GM12878 (cell line): Measurements from ENCODE around the gene CHL1. TPM values are rescaled to one million over a fixed set of nuclear protein-coding genes. Genes with fewer than 3 reads are reported as not detected.

Experiments used
- ATAC-seq: fragments of 200-7000 bp; cut with Tn5 transposase; 3 replicates; pipeline ENCODE4 v1.9.1; 2020; ENCODE audit warnings: mild to moderate bottlenecking, moderate library complexity
- BruUV-seq: library from RNA; stranded (reverse); fragments of 400-500 nt; replicated peaks from 2 replicates; lab custom pipeline; 2021; lab: Mats Ljungman, UMichigan
- CTCF ChIA-PET: fragments of 300-600 bp; sonication (Branson Sonifier 250); formaldehyde crosslinking; extraction: SDS; loops from one replicate; lab custom pipeline; 2021; ENCODE audit warnings: inconsistent platforms; lab: Yijun Ruan, JAX
- POLR2A ChIA-PET: fragments of 350-600 bp; formaldehyde crosslinking; extraction: SDS; loops from one replicate; lab custom pipeline; 2021; ENCODE audit warnings: inconsistent platforms; lab: Charles Lee
- RAD21 ChIA-PET: fragments of 300-600 bp; sonication (Branson Sonifier 250); formaldehyde crosslinking; loops from one replicate; lab custom pipeline; 2023; ENCODE audit warnings: antibody characterized with exemption; ENCODE audit not compliant: unreplicated experiment; lab: Charles Lee
- SMC1A ChIA-PET: fragments of 300-600 bp; sonication (Branson Sonifier 250); formaldehyde crosslinking; loops from one replicate; lab custom pipeline; 2023; ENCODE audit not compliant: unreplicated experiment, uncharacterized antibody; lab: Charles Lee
- DNase-seq: peaks from one replicate; pipeline ENCODE4 v3.0.0-alpha.2; 2011; ENCODE audit warnings: low read depth, low spot score
- FAIRE-seq: peaks from 3 replicates; lab custom pipeline; 2011; peaks lifted over from hg19 to GRCh38; lab: Jason Lieb, UNC
- H2AFZ ChIP-seq: 2 replicates; pipeline ENCODE4 v1.6.0; 2011; ENCODE audit warnings: low read depth, low read length, control low read depth; ENCODE audit not compliant: control insufficient read depth
- H3K27ac ChIP-seq: 2 replicates; pipeline ENCODE4 v1.5.1; 2011; ENCODE audit warnings: control low read depth; ENCODE audit not compliant: control insufficient read depth, insufficient read depth
- H3K27me3 ChIP-seq, 2 experiments: replicated peaks in 1 of 2; 2 replicates each; pipeline versions ENCODE4 v1.6.0 to v1.6.1; 2011; ENCODE audit warnings: low read length in 1 of 2; ENCODE audit not compliant: control insufficient read depth in 2 of 2, insufficient read depth in 2 of 2
- H3K36me3 ChIP-seq, 2 experiments: 2 replicates each; pipeline ENCODE4 v1.5.1; 2011; ENCODE audit warnings: low read length in 1 of 2; ENCODE audit not compliant: control insufficient read depth in 2 of 2, insufficient read depth in 2 of 2
- H3K4me1 ChIP-seq: 2 replicates; pipeline ENCODE4 v1.6.1; 2011; ENCODE audit warnings: mild to moderate bottlenecking, low read length, moderate library complexity, mixed read lengths; ENCODE audit not compliant: control insufficient read depth, insufficient read depth
- H3K4me2 ChIP-seq: 2 replicates; pipeline ENCODE4 v1.6.0; 2011; ENCODE audit warnings: control low read depth; ENCODE audit not compliant: control insufficient read depth, insufficient read depth
- H3K4me3 ChIP-seq: fragments of 200-600 bp; sonication (generic); 2 replicates; pipeline ENCODE4 v1.5.1; 2016
- H3K79me2 ChIP-seq: 2 replicates; pipeline ENCODE4 v1.6.0; 2011; ENCODE audit warnings: low read length; ENCODE audit not compliant: control insufficient read depth, insufficient read depth
- H3K9ac ChIP-seq: 2 replicates; pipeline ENCODE4 v1.8.0; 2011; ENCODE audit warnings: low read length, control low read depth, mixed read lengths; ENCODE audit not compliant: control insufficient read depth, insufficient read depth
- H3K9me3 ChIP-seq: replicated peaks from 3 replicates; pipeline ENCODE4 v1.5.1; 2011; ENCODE audit warnings: mild to moderate bottlenecking, low read length; ENCODE audit not compliant: control insufficient read depth, insufficient read depth
- H4K20me1 ChIP-seq: 2 replicates; pipeline ENCODE4 v1.6.0; 2011; ENCODE audit not compliant: control insufficient read depth, insufficient read depth
- ETV6 ChIP-seq, 2 experiments: fragments of 450-650 bp in 1 of 2; IDR thresholded peaks in 1 of 2; conservative IDR thresholded peaks in 1 of 2; 2 replicates each; pipeline ENCODE4 v1.6.1; 2014; ENCODE audit warnings: antibody characterized with exemption in 1 of 2, borderline replicate concordance in 1 of 2, low read depth in 1 of 2, mild to moderate bottlenecking in 1 of 2, moderate library complexity in 1 of 2
- FOXK2 ChIP-seq: fragments of 450-650 bp; IDR thresholded peaks from 2 replicates; pipeline ENCODE4 v1.6.1; 2017; ENCODE audit warnings: mild to moderate bottlenecking, moderate library complexity
- LARP7 ChIP-seq: fragments of 450-650 bp; IDR thresholded peaks from 2 replicates; pipeline ENCODE4 v1.6.1; 2017; ENCODE audit warnings: mild to moderate bottlenecking
- MEF2B ChIP-seq: fragments of 450-650 bp; IDR thresholded peaks from 2 replicates; pipeline ENCODE4 v1.6.1; 2018; ENCODE audit warnings: mild to moderate bottlenecking, moderate library complexity; ENCODE audit not compliant: partially characterized antibody, poor library complexity, severe bottlenecking
- NFYB ChIP-seq: IDR thresholded peaks from 2 replicates; pipeline ENCODE4 v1.6.1; 2011; ENCODE audit warnings: low read depth, mild to moderate bottlenecking, low read length, improper control_type of control experiment, moderate library complexity; ENCODE audit not compliant: insufficient read depth
- PBX3 ChIP-seq: IDR thresholded peaks from 2 replicates; pipeline ENCODE4 v1.6.1; 2011; ENCODE audit warnings: mild to moderate bottlenecking, low read depth, low read length, moderate library complexity; ENCODE audit not compliant: insufficient replicate concordance
- RFX5 ChIP-seq: IDR thresholded peaks from 2 replicates; pipeline ENCODE4 v1.6.1; 2011; ENCODE audit warnings: low read depth, low read length, improper control_type of control experiment
- SREBF1 ChIP-seq: IDR thresholded peaks from 2 replicates; pipeline ENCODE4 v1.6.1; 2012; ENCODE audit warnings: mild to moderate bottlenecking, low read length
- TBL1XR1 ChIP-seq: IDR thresholded peaks from 2 replicates; pipeline ENCODE4 v1.6.1; 2012; ENCODE audit warnings: low read depth, low read length, improper control_type of control experiment
- ZZZ3 ChIP-seq: IDR thresholded peaks from 2 replicates; pipeline ENCODE4 v1.6.1; 2011; ENCODE audit warnings: low read depth; ENCODE audit not compliant: control insufficient read depth, insufficient read length
- WGBS: methylation state at CpG from one replicate; pipeline ENCODE4 v1.1.6; 2016; ENCODE audit warnings: low lambda C conversion rate; ENCODE audit not compliant: insufficient replicate concordance, insufficient coverage; ENCODE audit errors: missing lambda C conversion rate; 5-methylcytosine and 5-hydroxymethylcytosine counted together
- in situ Hi-C: fragments of 300-500 bp; cut with MboI; formaldehyde crosslinking; loops from 9 replicates; pipeline ENCODE4 v1.14.3; 2018; ENCODE audit warnings: mixed read lengths
- intact Hi-C: fragments of 100-400 bp; cut with micrococcal nuclease; formaldehyde crosslinking; loops from one replicate; pipeline ENCODE4 v1.14.2; 2022; ENCODE audit not compliant: unreplicated experiment
- polyA plus RNA-seq, 11 experiments: library from polyadenylated mRNA; depleted of rRNA in 4 of 11; unstranded in 6 of 11; stranded (reverse) in 5 of 11; fragments of >200 nt; fragmentation: Nextera tagmentation in 4 of 11; fragmentation: Illumina TruSeq in 1 of 11; extraction: Ambion mirVana in 4 of 11; extraction: Trizol in 1 of 11; gene quantifications; 1 replicate in 1 of 11; 2 replicates in 10 of 11; pipeline versions ENCODE4 v1.2.1 to v1.2.3, GENCODE V29; 2011 to 2016; ENCODE audit warnings: inconsistent platforms in 2 of 11, missing spikeins in 2 of 11, low read depth in 1 of 11
- total RNA-seq, 4 experiments: library from RNA; depleted of rRNA in 3 of 4; stranded (reverse); fragments of >200 nt in 3 of 4; fragmentation: Illumina TruSeq in 1 of 4; extraction: Trizol in 1 of 4; gene quantifications; 2 replicates each; pipeline versions ENCODE4 v1.2.1 to v1.2.3, GENCODE V29; 2013 to 2021
- TF ChIP-seq, protein P1 (sequence below): IDR thresholded peaks from 2 replicates; pipeline ENCODE4 v1.6.1; 2012; ENCODE audit warnings: improper control_type of control experiment, low read depth, low read length; ENCODE audit not compliant: insufficient replicate concordance

Gene CHL1
- total and polyA plus RNA-seq, 10 of the 15 experiments (the other 5 are each of a cell fraction or from before 2014, with no cell fraction given) = 0.71 to 30.4 (median 1.8) TPM

DNA sequence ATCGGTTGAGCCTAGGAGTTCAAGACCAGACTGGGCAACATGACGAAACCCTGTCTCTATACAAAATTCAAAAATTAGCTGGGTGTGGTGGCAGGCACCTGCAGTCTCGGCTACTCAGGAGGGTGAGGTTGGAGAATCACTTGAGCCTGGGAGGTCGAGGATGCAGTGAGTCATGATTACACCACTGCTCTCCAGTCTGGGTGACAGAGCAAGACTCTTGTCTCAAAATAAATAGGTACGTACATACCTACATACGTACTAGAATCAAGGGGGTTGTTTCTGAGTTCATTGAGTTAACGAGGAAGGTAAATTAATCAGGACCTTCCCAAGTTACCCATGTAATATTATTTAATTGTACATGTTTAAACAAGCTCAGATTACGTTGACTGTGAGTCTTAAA, 97.5 kb downstream of the CHL1 start:
- Histone ChIP-seq H3K9ac (no peak overlapping the region), H4K20me1 (no peaks in the 10 kb centered on the region), H3K4me1 (peaks cover 10% of the 10 kb centered on the region), H3K9me3 (no peaks in the 10 kb centered on the region), H2AFZ (no peak overlapping the region), H3K79me2 (no peaks in the 10 kb centered on the region), H3K27ac (no peak overlapping the region), H3K27me3 (no peaks in the 10 kb centered on the region), H3K4me3 (no peak overlapping the region), H3K4me2 (no peak overlapping the region), H3K36me3 (no peaks in the 10 kb centered on the region)
- WGBS = 48% methylated on average over 8 of the region's 8 CpGs
- intact Hi-C loops = no loop called here
- ChIA-PET CTCF (interaction anchor here (1.0 to 2.4 kb wide), 3 partner anchors 48 to 85 kb away, joined by 3 to 7 read pairs (median 3); no protein-coding TSS in a partner anchor), SMC1A (interaction anchor here (0.9 to 4.2 kb wide), 5 partner anchors 15 to 251 kb away, joined by 3 to 22 read pairs (median 4); no protein-coding TSS in a partner anchor), POLR2A (interaction anchor here (0.6 kb wide), 1 partner anchor 56 kb away, joined by 6 read pairs; no protein-coding TSS in a partner anchor), RAD21 (no interaction called here)
- FAIRE-seq (no peak), ATAC-seq (no peak), DNase-seq (no peak)
- BruUV-seq = no TSS peak
- TF ChIP-seq ZZZ3 (no peak), MEF2B (no peak), LARP7 (no peak), TBL1XR1 (no peak), ETV6 (conservative IDR thresholded peaks at IDR 0.05 in 1 of 2, IDR thresholded peaks at IDR 0.05 in 1 of 2; ENCODE audit: borderline replicate concordance in 1 of 2, low read depth in 1 of 2) (no peak), PBX3 (no peak), NFYB (no peak), FOXK2 (no peak), RFX5 (no peak), SREBF1 (no peak)
- TF ChIP-seq, protein P1, sequence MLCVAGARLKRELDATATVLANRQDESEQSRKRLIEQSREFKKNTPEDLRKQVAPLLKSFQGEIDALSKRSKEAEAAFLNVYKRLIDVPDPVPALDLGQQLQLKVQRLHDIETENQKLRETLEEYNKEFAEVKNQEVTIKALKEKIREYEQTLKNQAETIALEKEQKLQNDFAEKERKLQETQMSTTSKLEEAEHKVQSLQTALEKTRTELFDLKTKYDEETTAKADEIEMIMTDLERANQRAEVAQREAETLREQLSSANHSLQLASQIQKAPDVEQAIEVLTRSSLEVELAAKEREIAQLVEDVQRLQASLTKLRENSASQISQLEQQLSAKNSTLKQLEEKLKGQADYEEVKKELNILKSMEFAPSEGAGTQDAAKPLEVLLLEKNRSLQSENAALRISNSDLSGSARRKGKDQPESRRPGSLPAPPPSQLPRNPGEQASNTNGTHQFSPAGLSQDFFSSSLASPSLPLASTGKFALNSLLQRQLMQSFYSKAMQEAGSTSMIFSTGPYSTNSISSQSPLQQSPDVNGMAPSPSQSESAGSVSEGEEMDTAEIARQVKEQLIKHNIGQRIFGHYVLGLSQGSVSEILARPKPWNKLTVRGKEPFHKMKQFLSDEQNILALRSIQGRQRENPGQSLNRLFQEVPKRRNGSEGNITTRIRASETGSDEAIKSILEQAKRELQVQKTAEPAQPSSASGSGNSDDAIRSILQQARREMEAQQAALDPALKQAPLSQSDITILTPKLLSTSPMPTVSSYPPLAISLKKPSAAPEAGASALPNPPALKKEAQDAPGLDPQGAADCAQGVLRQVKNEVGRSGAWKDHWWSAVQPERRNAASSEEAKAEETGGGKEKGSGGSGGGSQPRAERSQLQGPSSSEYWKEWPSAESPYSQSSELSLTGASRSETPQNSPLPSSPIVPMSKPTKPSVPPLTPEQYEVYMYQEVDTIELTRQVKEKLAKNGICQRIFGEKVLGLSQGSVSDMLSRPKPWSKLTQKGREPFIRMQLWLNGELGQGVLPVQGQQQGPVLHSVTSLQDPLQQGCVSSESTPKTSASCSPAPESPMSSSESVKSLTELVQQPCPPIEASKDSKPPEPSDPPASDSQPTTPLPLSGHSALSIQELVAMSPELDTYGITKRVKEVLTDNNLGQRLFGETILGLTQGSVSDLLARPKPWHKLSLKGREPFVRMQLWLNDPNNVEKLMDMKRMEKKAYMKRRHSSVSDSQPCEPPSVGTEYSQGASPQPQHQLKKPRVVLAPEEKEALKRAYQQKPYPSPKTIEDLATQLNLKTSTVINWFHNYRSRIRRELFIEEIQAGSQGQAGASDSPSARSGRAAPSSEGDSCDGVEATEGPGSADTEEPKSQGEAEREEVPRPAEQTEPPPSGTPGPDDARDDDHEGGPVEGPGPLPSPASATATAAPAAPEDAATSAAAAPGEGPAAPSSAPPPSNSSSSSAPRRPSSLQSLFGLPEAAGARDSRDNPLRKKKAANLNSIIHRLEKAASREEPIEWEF = no peak
- in situ Hi-C loops = no loop called here
